K562 (cell line): ENCODE results near the gene NR0B2. TPM values are rescaled to one million over a fixed set of nuclear protein-coding genes. Genes with fewer than 3 reads are reported as not detected.

ENCODE experiments used
- BRCA1 ChIP-seq, 2 experiments: fragments of 450-650 bp in 1 of 2; sonication (generic) in 1 of 2; formaldehyde crosslinking in 1 of 2; IDR thresholded peaks; 2 replicates each; pipeline versions ENCODE4 v1.5.0 to v1.6.1; 2017 to 2020; ENCODE audit warnings: mild to moderate bottlenecking in 1 of 2, missing genetic modification reagents in 1 of 2
- CCAR2 ChIP-seq: fragments of 200-400 bp; formaldehyde crosslinking; IDR thresholded peaks from 2 replicates; pipeline ENCODE4 v1.6.1; 2017; ENCODE audit warnings: mild to moderate bottlenecking, low read depth, low read length
- CSDE1 ChIP-seq, 2 experiments: fragments of 450-650 bp; IDR thresholded peaks; 2 replicates each; pipeline ENCODE4 v1.6.1; 2016; ENCODE audit warnings: mild to moderate bottlenecking in 1 of 2
- ELF4 ChIP-seq: fragments of 450-650 bp; formaldehyde crosslinking; IDR thresholded peaks from 2 replicates; pipeline ENCODE4 v1.4.0; 2022; ENCODE audit warnings: missing genetic modification characterization
- GTF2F1 ChIP-seq: IDR thresholded peaks from 2 replicates; pipeline ENCODE4 v1.6.1; 2011; ENCODE audit warnings: low read depth, low read length, improper control_type of control experiment
- HNRNPLL ChIP-seq: fragments of 200-400 bp; formaldehyde crosslinking; IDR thresholded peaks from 2 replicates; pipeline ENCODE4 v1.6.1; 2017; ENCODE audit warnings: low read length, low read depth, mild to moderate bottlenecking; ENCODE audit not compliant: poor library complexity, severe bottlenecking
- KDM4B ChIP-seq, 2 experiments: fragments of 450-650 bp in 1 of 2; sonication (generic) in 1 of 2; IDR thresholded peaks; 2 replicates each; pipeline ENCODE4 v1.6.1; 2016 to 2017; ENCODE audit warnings: borderline replicate concordance in 2 of 2, antibody characterized with exemption in 1 of 2, low read depth in 1 of 2, mild to moderate bottlenecking in 1 of 2
- NEUROD1 ChIP-seq: fragments of 150-350 bp; IDR thresholded peaks from 2 replicates; pipeline ENCODE4 v1.6.1; 2014; ENCODE audit warnings: borderline replicate concordance, low read length, low read depth; ENCODE audit not compliant: partially characterized antibody
- RFX7 ChIP-seq: fragments of 250-450 bp; sonication (Bioruptor Pico); IDR thresholded peaks from 2 replicates; pipeline ENCODE4 v1.5.1; 2021; ENCODE audit warnings: mild to moderate bottlenecking
- SMAD2 ChIP-seq: fragments of 150-350 bp; IDR thresholded peaks from 2 replicates; pipeline ENCODE4 v1.6.1; 2014; ENCODE audit warnings: low read depth, mild to moderate bottlenecking, low read length
- SMARCE1 ChIP-seq: fragments of 450-650 bp; IDR thresholded peaks from 2 replicates; pipeline ENCODE4 v1.7.1; 2016; ENCODE audit warnings: mild to moderate bottlenecking
- SNIP1 ChIP-seq: fragments of 450-650 bp; IDR thresholded peaks from 2 replicates; pipeline ENCODE4 v1.7.1; 2017; ENCODE audit warnings: low read depth, mild to moderate bottlenecking
- SREBF1 ChIP-seq: fragments of 150-350 bp; IDR thresholded peaks from 2 replicates; pipeline ENCODE4 v1.6.1; 2014; ENCODE audit warnings: antibody characterized with exemption, low read depth, low read length, borderline replicate concordance
- TAL1 ChIP-seq: fragments of 450-650 bp; IDR thresholded peaks from 2 replicates; pipeline ENCODE4 v1.6.1; 2016; ENCODE audit warnings: mild to moderate bottlenecking
- WHSC1 ChIP-seq: IDR thresholded peaks from one replicate; pipeline ENCODE4 v1.6.1; 2012; ENCODE audit warnings: low read length, control low read depth, inconsistent platforms
- YBX1 ChIP-seq: fragments of 450-650 bp; IDR thresholded peaks from 2 replicates; pipeline ENCODE4 v1.7.1; 2016; ENCODE audit warnings: mild to moderate bottlenecking
- ZNF134 ChIP-seq: fragments of 250-450 bp; sonication (Bioruptor Pico); conservative IDR thresholded peaks from 2 replicates; pipeline ENCODE4 v1.4.0; 2020
- ZNF408 ChIP-seq: fragments of 250-450 bp; sonication (Bioruptor Pico); IDR thresholded peaks from 2 replicates; pipeline ENCODE4 v1.4.0; 2020; ENCODE audit warnings: low read depth, mild to moderate bottlenecking, moderate library complexity
- ZNF75A ChIP-seq: fragments of 450-650 bp; formaldehyde crosslinking; IDR thresholded peaks from 2 replicates; pipeline ENCODE4 v1.4.0; 2020; ENCODE audit warnings: mild to moderate bottlenecking
- polyA plus RNA-seq, 8 experiments: library from polyadenylated mRNA; depleted of rRNA in 4 of 8; stranded (reverse) in 5 of 8; unstranded in 3 of 8; fragments of >200 nt; fragmentation: Nextera tagmentation in 2 of 8; fragmentation: Illumina TruSeq in 1 of 8; extraction: Ambion mirVana in 2 of 8; extraction: Trizol in 1 of 8; gene quantifications; 2 replicates each; pipeline versions ENCODE4 v1.2.1 to v1.2.3, GENCODE V29; 2011 to 2014; ENCODE audit warnings: inconsistent platforms in 1 of 8, missing spikeins in 1 of 8
- total RNA-seq, 7 experiments: library from RNA; depleted of rRNA in 6 of 7; stranded (reverse); fragments of >200 nt in 6 of 7; fragmentation: Illumina TruSeq in 2 of 7; extraction: Trizol in 2 of 7; gene quantifications; 2 replicates each; pipeline versions ENCODE4 v1.2.1 to v1.2.3, GENCODE V29; 2011 to 2021; ENCODE audit warnings: low replicate concordance in 1 of 7
- TF ChIP-seq, protein P1 (sequence below): sonication (generic); formaldehyde crosslinking; IDR thresholded peaks from 2 replicates; pipeline ENCODE4 v1.8.0; 2023; ENCODE audit warnings: mild to moderate bottlenecking, missing genetic modification reagents
- TF ChIP-seq, protein P2 (sequence below): fragments of 250-450 bp; sonication (Bioruptor Pico); IDR thresholded peaks from 2 replicates; pipeline ENCODE4 v1.5.0; 2020; ENCODE audit warnings: mild to moderate bottlenecking, borderline replicate concordance
- TF ChIP-seq, protein P3 (sequence below): fragments of 200-800 bp; sonication (Bioruptor generic); IDR thresholded peaks from 2 replicates; pipeline ENCODE4 v1.6.1; 2017; ENCODE audit warnings: missing genetic modification characterization, missing compliant biosample characterization
- TF ChIP-seq, protein P4 (sequence below), 2 experiments: fragments of 450-650 bp; conservative IDR thresholded peaks; 2 replicates each; pipeline ENCODE4 v1.6.1; 2017; ENCODE audit warnings: mild to moderate bottlenecking in 2 of 2, moderate library complexity in 2 of 2

NR0B2 gene
- total and polyA plus RNA-seq, 9 of the 15 experiments (the other 6 are each of a cell fraction or from before 2014, with no cell fraction given) = not detected

DNA sequence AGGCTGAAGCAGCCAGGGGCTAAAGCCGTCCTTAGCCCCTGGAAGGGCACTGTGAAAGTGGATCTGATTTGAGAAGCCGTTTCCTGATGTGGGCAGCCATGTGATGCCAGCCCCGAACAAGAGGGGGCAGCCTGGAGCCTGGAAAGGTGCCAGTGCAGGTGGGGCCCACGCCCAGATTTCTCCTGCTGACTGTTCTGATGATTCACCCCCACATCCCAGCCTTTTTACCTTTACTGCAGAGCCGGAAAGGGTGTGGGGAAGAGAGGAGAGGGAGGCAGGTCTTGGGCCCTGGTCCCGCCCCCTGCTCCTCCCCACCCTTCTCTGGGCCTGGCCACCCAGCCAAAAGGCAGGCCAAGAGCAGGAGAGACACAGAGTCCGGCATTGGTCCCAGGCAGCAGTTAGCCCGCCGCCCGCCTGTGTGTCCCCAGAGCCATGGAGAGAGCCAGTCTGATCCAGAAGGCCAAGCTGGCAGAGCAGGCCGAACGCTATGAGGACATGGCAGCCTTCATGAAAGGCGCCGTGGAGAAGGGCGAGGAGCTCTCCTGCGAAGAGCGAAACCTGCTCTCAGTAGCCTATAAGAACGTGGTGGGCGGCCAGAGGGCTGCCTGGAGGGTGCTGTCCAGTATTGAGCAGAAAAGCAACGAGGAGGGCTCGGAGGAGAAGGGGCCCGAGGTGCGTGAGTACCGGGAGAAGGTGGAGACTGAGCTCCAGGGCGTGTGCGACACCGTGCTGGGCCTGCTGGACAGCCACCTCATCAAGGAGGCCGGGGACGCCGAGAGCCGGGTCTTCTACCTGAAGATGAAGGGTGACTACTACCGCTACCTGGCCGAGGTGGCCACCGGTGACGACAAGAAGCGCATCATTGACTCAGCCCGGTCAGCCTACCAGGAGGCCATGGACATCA is 50.7 kb downstream of the NR0B2 start, which contains the start of gene SFN (continued):
- TF ChIP-seq, protein P1, sequence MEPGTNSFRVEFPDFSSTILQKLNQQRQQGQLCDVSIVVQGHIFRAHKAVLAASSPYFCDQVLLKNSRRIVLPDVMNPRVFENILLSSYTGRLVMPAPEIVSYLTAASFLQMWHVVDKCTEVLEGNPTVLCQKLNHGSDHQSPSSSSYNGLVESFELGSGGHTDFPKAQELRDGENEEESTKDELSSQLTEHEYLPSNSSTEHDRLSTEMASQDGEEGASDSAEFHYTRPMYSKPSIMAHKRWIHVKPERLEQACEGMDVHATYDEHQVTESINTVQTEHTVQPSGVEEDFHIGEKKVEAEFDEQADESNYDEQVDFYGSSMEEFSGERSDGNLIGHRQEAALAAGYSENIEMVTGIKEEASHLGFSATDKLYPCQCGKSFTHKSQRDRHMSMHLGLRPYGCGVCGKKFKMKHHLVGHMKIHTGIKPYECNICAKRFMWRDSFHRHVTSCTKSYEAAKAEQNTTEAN = no peak
- TF ChIP-seq KDM4B (IDR thresholded peaks at IDR 0.05; ENCODE audit: borderline replicate concordance in 2 of 2, low read depth in 1 of 2) (no peak), SMAD2 (no peak), HNRNPLL (no peak), CSDE1 (IDR thresholded peaks at IDR 0.05) (no peak), SREBF1 (no peak), CCAR2 (no peak), RFX7 (no peak), ZNF75A (no peak), ZNF134 (CRISPR knock-in tag) (no peak), SMARCE1 (0 out of 2 replicates have a peak, but pooled peaks have one; percentile 30), WHSC1 (no peak), NEUROD1 (no peak), ZNF408 (no peak), GTF2F1 (no peak), SNIP1 (no peak), BRCA1 (IDR thresholded peaks at IDR 0.05) (no peak), BRCA1 (CRISPR knock-in tag; IDR thresholded peaks at IDR 0.05) (peak; percentile 95; the same call in 1 of the 2 replicates), YBX1 (no peak), ELF4 (CRISPR knock-in tag) (no peak), TAL1 (no peak)
- TF ChIP-seq, protein P2, sequence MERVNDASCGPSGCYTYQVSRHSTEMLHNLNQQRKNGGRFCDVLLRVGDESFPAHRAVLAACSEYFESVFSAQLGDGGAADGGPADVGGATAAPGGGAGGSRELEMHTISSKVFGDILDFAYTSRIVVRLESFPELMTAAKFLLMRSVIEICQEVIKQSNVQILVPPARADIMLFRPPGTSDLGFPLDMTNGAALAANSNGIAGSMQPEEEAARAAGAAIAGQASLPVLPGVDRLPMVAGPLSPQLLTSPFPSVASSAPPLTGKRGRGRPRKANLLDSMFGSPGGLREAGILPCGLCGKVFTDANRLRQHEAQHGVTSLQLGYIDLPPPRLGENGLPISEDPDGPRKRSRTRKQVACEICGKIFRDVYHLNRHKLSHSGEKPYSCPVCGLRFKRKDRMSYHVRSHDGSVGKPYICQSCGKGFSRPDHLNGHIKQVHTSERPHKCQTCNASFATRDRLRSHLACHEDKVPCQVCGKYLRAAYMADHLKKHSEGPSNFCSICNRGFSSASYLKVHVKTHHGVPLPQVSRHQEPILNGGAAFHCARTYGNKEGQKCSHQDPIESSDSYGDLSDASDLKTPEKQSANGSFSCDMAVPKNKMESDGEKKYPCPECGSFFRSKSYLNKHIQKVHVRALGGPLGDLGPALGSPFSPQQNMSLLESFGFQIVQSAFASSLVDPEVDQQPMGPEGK = no peak
- TF ChIP-seq, protein P3, sequence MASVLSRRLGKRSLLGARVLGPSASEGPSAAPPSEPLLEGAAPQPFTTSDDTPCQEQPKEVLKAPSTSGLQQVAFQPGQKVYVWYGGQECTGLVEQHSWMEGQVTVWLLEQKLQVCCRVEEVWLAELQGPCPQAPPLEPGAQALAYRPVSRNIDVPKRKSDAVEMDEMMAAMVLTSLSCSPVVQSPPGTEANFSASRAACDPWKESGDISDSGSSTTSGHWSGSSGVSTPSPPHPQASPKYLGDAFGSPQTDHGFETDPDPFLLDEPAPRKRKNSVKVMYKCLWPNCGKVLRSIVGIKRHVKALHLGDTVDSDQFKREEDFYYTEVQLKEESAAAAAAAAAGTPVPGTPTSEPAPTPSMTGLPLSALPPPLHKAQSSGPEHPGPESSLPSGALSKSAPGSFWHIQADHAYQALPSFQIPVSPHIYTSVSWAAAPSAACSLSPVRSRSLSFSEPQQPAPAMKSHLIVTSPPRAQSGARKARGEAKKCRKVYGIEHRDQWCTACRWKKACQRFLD (CRISPR knock-in tag) = no peak
- TF ChIP-seq, protein P4, sequence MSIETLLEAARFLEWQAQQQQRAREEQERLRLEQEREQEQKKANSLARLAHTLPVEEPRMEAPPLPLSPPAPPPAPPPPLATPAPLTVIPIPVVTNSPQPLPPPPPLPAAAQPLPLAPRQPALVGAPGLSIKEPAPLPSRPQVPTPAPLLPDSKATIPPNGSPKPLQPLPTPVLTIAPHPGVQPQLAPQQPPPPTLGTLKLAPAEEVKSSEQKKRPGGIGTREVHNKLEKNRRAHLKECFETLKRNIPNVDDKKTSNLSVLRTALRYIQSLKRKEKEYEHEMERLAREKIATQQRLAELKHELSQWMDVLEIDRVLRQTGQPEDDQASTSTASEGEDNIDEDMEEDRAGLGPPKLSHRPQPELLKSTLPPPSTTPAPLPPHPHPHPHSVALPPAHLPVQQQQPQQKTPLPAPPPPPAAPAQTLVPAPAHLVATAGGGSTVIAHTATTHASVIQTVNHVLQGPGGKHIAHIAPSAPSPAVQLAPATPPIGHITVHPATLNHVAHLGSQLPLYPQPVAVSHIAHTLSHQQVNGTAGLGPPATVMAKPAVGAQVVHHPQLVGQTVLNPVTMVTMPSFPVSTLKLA (conservative IDR thresholded peaks at IDR 0.05) = peak in 1 of 2 experiments; percentile 60; a peak in 1 of 4 replicates
